Ectodermal cell (in vitro differentiated cells): Measurements from ENCODE around the gene ULK3.

Experiments
- H3K27ac ChIP-seq: 2 replicates; pipeline ENCODE4 v1.7.0; 2013; ENCODE audit warnings: mild to moderate bottlenecking, low read depth, low read length; ENCODE audit not compliant: insufficient read depth, poor library complexity, severe bottlenecking
- H3K27me3 ChIP-seq: 2 replicates; pipeline ENCODE4 v1.7.0; 2013; ENCODE audit warnings: mild to moderate bottlenecking, low read length; ENCODE audit not compliant: insufficient read depth, control insufficient read depth, poor library complexity, severe bottlenecking
- H3K36me3 ChIP-seq: one replicate; pipeline ENCODE4 v1.7.0; 2013; ENCODE audit warnings: low read length; ENCODE audit not compliant: control insufficient read depth, insufficient read depth
- H3K4me1 ChIP-seq: one replicate; pipeline ENCODE4 v1.7.0; 2013; ENCODE audit warnings: low read length; ENCODE audit not compliant: control insufficient read depth, insufficient read depth
- H3K4me3 ChIP-seq: 2 replicates; pipeline ENCODE4 v1.7.0; 2013; ENCODE audit warnings: low read depth, low read length, control low read depth; ENCODE audit not compliant: insufficient read depth
- H3K9me3 ChIP-seq: 2 replicates; pipeline ENCODE4 v1.7.0; 2013; ENCODE audit warnings: mild to moderate bottlenecking, low read length, moderate library complexity; ENCODE audit not compliant: control insufficient read depth
- WGBS, 2 experiments: methylation state at CpG; one replicate each; pipeline ENCODE4 v1.1.7; 2013; ENCODE audit warnings: missing lambda C conversion rate in 2 of 2; 5-methylcytosine and 5-hydroxymethylcytosine counted together

Gene ULK3

DNA sequence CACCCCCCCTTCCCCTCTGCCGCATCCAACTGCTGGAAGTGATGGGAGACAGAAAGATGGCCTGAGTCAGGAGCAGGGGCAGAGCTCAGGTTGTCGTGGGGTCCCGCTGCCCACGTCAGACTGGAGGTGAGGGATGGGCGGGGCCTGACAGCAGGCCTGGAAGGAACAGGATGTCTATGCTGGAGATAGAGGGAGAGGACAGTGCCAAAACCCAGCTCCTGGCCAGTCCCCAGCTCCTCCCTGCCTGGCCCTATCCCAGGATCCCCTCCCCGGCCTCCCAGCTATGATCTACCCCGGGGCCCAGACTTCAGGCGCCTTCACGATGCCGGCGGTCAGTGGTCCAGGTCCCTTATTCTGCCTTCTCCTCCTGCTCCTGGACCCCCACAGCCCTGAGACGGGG is 30.4 kb downstream of the ULK3 start, which contains the start of gene LMAN1L:
TSS of gene LMAN1L (plus strand) at position 303 of the 400 bp plus-strand sequence. CDS start at position 323, 20 bp downstream.
- Histone ChIP-seq H3K27me3 (no peaks in the 10 kb centered on the region), H3K36me3 (no peaks in the 10 kb centered on the region), H3K4me3 (no peak within 1 kb of the TSS), H3K27ac (no peak within 1 kb of the TSS), H3K4me1 (peaks cover 9% of the 10 kb centered on the region), H3K9me3 (no peaks in the 10 kb centered on the region)
- 86 to 90% methylated on average over 12 of the region's 12 CpGs for WGBS, 2 experiments

DNA sequence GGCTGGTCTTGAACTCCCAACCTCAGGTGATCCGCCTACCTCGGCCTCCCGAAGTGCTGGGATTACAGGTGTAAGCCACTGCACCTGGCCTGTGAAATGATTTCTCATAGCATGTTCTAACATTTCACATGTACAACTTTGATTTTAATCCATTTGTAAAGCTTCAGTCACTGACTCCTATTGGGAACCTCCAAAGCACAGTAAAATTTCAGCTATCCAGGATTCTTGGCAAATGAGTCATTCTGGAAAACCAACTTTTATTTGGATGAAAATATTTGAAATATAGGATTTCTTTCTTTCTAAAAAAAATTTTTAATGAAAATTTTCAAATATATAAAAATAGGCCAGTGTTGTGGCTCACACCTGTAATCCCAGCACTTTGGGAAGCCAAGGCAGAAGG is 33.0 kb downstream of the ULK3 start:
- Histone ChIP-seq H3K36me3 (no peaks in the 10 kb centered on the region), H3K27me3 (no peaks in the 10 kb centered on the region), H3K4me3 (no peak overlapping the region), H3K27ac (no peak overlapping the region), H3K4me1 (peaks cover 5% of the 10 kb centered on the region), H3K9me3 (no peaks in the 10 kb centered on the region)
- 93 to 97% methylated on average over 3 of the region's 3 CpGs for WGBS, 2 experiments

DNA sequence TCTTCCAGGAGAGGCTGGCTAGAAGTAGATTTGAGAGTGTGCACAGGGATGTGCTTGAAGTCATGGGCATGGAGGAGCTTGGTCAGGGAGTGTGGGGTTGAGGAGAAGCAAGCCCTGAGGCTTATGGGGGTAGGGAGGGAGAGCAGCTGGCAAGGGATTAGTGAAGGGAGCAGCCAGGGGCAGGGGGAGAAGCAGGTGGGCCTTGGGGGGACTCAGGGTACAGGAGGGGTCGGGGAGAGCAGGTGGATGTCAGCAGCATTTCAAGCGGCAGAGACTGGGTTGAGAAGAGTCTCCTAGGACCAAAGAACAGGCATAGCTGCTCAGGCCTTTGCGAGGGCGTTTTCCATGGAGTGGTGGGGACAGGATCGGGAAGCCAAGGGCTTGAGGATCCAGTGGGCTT is 33.7 kb downstream of the ULK3 start:
- H3K27ac ChIP-seq: no peak overlapping the region
- no peaks in the 10 kb centered on the region for H3K27me3 ChIP-seq
- no peaks in the 10 kb centered on the region for H3K36me3 ChIP-seq
- WGBS, 2 experiments: 88 to 93% methylated on average over 5 of the region's 5 CpGs
- no peak overlapping the region for H3K4me3 ChIP-seq
- H3K9me3 ChIP-seq: no peaks in the 10 kb centered on the region
- H3K4me1 ChIP-seq: peaks cover 5% of the 10 kb centered on the region

DNA sequence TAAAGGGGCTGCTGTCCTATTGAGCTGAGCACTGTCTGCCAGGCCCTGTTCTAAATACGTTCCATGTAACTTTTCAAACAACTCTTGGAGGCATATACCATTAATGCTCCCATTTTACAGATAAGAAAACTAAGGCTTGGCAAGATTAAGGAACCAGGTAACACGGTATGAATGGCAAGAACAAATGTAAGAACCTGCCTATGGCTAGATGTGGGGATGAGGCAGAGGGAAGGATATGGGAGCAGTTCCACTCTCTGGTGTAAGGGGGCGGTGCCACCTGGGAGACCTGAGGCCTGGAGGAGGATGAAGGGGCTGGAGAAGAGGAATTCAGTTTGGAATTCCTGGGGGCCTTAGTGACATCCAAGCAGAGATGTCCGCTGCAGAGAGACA is 34.1 kb downstream of the ULK3 start:
- H3K27ac ChIP-seq: no peak overlapping the region
- no peak overlapping the region for H3K4me3 ChIP-seq
- H3K36me3 ChIP-seq: no peaks in the 10 kb centered on the region
- peaks cover 5% of the 10 kb centered on the region for H3K4me1 ChIP-seq
- H3K27me3 ChIP-seq: no peaks in the 10 kb centered on the region
- WGBS, 2 experiments: 66 to 70% methylated on average over 4 of the region's 4 CpGs
- H3K9me3 ChIP-seq: no peaks in the 10 kb centered on the region

DNA sequence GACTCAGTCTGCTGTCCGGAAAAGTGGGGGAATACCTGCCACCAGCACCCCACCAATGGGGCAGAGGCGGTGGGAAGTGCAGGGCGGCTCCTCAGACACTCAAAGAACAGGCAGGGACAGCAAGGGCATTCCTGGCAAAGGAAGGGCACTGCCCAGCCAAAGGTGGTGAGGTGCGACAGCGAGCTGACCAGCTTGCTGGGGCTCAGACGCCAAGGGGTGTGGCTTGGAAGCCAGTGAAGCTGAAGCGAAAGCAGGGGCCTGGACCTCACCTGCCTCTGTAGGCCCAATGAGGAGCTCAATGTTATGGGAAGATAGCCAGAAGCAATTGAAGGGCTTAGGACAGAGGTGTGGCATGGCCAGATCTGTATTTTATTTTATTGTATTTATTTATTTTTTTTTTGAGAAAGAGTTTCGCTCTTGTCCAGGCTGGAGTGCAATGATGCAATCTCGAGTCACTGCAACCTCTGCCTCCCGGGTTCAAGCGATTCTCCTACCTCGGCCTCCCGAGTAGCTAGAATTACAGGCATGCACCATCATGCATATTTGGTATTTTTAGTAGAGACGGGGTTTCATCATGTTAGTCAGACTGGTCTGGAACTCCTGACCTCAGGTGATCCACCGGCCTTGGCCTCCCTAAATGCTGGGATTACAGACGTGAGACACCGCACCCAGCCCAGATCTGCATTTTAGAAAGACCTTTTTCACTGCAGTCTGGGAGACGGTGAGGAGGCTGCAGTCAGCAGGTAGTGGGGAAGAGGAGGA is 34.7 kb downstream of the ULK3 start:
- no peaks in the 10 kb centered on the region for H3K27me3 ChIP-seq
- no peak overlapping the region for H3K27ac ChIP-seq
- WGBS, 2 experiments: 92 to 93% methylated on average over 18 of the region's 18 CpGs
- no peaks in the 10 kb centered on the region for H3K9me3 ChIP-seq
- peaks cover 5% of the 10 kb centered on the region for H3K4me1 ChIP-seq
- peaks cover 2% of the 10 kb centered on the region for H3K36me3 ChIP-seq
- no peak overlapping the region for H3K4me3 ChIP-seq

DNA sequence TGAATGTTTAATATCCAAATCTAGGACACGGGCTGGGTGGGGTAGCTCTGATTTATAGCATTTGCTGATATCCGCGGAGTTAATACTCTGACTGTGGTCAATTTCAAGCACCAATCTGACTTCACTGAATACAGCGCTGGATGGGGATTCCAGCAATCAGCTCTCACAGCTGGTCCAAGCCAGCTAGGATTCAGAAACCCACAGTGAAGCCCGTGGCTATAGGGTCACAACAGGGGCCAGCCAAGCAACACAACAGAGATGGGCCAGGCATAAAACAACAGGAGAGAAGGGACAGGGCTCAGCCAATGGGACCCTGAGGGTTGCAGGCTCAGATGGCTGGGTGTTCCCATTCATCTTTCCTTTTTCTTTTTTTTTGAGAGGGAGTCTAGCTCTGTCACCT is 35.7 kb downstream of the ULK3 start:
- peaks cover 7% of the 10 kb centered on the region for H3K36me3 ChIP-seq
- no peak overlapping the region for H3K27ac ChIP-seq
- peaks cover 5% of the 10 kb centered on the region for H3K4me1 ChIP-seq
- WGBS, 2 experiments: 80 to 83% methylated on average over 5 of the region's 5 CpGs
- H3K9me3 ChIP-seq: no peaks in the 10 kb centered on the region
- no peak overlapping the region for H3K4me3 ChIP-seq
- H3K27me3 ChIP-seq: no peaks in the 10 kb centered on the region

DNA sequence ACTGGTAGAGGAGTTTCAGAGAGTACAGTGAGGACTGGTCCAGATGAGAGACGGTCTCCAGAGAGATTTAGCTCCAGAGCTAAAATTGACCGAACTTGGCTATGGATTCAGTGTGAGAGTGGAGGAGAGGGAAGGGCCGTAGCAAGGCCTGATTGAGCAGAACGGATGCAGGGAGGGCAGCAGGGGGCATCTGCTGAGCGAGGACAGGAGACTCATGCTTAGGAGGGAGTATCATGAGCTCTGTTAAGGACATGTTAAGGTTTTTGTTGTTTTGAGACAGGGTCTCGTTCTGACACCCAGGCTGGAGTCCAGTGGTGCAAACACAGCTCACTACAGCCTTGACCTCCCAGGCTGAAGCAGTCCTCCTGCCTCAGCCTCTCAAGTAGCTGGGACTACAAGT is 38.0 kb downstream of the ULK3 start:
- no peak overlapping the region for H3K27ac ChIP-seq
- 84 to 85% methylated on average over 6 of the region's 6 CpGs for WGBS, 2 experiments
- H3K4me1 ChIP-seq: peaks cover 5% of the 10 kb centered on the region
- H3K9me3 ChIP-seq: no peaks in the 10 kb centered on the region
- no peaks in the 10 kb centered on the region for H3K27me3 ChIP-seq
- peaks cover 21% of the 10 kb centered on the region for H3K36me3 ChIP-seq
- no peak overlapping the region for H3K4me3 ChIP-seq

DNA sequence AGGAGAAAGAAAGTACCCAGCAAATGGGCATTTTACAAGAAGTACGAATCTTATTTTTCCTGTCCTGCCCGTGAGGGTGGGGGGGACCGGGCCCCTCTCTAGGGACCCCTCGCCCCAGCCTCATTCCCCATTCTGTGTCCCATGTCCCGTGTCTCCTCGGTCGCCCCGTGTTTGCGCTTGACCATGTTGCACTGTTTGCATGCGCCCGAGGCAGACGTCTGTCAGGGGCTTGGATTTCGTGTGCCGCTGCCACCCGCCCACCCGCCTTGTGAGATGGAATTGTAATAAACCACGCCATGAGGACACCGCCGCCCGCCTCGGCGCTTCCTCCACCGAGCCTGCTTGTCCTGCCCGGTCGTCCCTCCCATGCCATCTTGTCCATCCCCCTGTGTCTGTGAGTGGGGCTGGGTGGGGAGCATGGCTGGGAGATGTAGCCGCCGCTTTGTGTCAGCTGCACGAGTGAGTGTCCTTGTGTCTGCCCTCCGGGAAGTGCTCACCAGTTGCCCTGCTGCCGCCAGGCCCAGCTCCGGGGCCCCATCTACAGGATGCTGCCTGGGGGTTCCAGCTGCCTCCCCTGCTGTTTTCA is 40.0 kb downstream of the ULK3 start:
- H3K27me3 ChIP-seq: no peaks in the 10 kb centered on the region
- H3K27ac ChIP-seq: no peak overlapping the region
- no peaks in the 10 kb centered on the region for H3K4me1 ChIP-seq
- no peak overlapping the region for H3K4me3 ChIP-seq
- no peaks in the 10 kb centered on the region for H3K9me3 ChIP-seq
- peaks cover 21% of the 10 kb centered on the region for H3K36me3 ChIP-seq
- 95 to 96% methylated on average over 31 of the region's 31 CpGs for WGBS, 2 experiments

DNA sequence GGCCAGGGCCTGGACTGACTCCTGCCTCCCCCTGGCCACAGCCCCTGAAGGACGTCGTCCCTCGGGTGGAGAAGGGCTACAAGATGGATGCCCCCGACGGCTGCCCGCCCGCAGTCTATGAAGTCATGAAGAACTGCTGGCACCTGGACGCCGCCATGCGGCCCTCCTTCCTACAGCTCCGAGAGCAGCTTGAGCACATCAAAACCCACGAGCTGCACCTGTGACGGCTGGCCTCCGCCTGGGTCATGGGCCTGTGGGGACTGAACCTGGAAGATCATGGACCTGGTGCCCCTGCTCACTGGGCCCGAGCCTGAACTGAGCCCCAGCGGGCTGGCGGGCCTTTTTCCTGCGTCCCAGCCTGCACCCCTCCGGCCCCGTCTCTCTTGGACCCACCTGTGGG is 40.7 kb downstream of the ULK3 start:
- no peaks in the 10 kb centered on the region for H3K9me3 ChIP-seq
- no peaks in the 10 kb centered on the region for H3K4me1 ChIP-seq
- WGBS, 2 experiments: 96% methylated on average over 20 of the region's 20 CpGs
- H3K27ac ChIP-seq: no peak overlapping the region
- peaks cover 21% of the 10 kb centered on the region for H3K36me3 ChIP-seq
- no peak overlapping the region for H3K4me3 ChIP-seq
- no peaks in the 10 kb centered on the region for H3K27me3 ChIP-seq

DNA sequence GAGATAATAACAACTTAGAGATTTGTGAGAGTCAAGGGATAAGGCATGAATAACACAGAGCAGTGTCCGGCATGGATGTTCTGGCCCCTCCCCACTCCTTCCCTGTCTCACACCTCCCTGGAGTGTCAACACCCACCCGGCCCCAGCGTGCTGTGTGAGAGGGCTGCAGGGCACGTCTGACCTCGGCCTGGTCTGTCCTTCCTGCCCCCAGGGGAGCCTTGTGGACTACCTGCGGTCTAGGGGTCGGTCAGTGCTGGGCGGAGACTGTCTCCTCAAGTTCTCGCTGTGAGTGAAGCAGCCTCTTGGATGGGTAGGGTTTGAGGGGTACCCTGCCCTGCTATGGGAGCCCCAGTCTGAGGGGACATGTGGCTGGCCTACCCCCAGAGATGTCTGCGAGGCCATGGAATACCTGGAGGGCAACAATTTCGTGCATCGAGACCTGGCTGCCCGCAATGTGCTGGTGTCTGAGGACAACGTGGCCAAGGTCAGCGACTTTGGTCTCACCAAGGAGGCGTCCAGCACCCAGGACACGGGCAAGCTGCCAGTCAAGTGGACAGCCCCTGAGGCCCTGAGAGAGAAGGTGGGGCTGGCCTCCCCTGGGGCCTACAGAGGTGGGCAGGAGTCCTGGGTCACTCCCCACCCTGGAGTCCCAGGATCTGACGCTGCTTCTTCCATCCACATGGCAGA is 41.5 kb downstream of the ULK3 start:
- Histone ChIP-seq H3K27ac (no peak overlapping the region), H3K4me3 (no peak overlapping the region), H3K36me3 (peaks cover 21% of the 10 kb centered on the region), H3K9me3 (no peaks in the 10 kb centered on the region), H3K4me1 (no peaks in the 10 kb centered on the region), H3K27me3 (no peaks in the 10 kb centered on the region)
- 95% methylated on average over 18 of the region's 18 CpGs for WGBS, 2 experiments
